Fibroblast of skin of scalp (primary cell): ENCODE results near the gene DNAJB12.
"Not testable (repeated sequence)": the region's sequence is repeated elsewhere in the genome, so short reads cannot be mapped to it uniquely, and the experiment has no call there.

ENCODE experiments used
- DNase-seq: peaks from one replicate; pipeline ENCODE4 v3.0.0-alpha.2; 2013

DNAJB12 gene

DNA sequence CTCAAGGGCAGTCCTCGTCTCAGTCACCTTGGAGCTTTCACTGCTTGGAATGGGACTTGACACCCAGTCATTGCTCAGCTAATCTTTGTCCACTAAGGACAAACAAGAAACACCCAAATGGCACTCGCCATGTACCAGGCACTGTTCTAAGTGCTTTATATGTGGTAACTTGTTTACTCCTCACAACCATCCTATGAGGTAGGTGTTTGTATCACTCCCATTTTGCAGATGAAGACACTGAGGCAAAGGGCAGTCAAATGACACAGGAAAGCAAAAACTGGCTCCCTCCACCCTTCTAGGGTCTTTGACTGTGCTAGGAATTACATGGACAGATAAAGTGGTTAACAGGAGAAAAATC, 24.7 kb downstream of the DNAJB12 start:
- no peak for DNase-seq

DNA sequence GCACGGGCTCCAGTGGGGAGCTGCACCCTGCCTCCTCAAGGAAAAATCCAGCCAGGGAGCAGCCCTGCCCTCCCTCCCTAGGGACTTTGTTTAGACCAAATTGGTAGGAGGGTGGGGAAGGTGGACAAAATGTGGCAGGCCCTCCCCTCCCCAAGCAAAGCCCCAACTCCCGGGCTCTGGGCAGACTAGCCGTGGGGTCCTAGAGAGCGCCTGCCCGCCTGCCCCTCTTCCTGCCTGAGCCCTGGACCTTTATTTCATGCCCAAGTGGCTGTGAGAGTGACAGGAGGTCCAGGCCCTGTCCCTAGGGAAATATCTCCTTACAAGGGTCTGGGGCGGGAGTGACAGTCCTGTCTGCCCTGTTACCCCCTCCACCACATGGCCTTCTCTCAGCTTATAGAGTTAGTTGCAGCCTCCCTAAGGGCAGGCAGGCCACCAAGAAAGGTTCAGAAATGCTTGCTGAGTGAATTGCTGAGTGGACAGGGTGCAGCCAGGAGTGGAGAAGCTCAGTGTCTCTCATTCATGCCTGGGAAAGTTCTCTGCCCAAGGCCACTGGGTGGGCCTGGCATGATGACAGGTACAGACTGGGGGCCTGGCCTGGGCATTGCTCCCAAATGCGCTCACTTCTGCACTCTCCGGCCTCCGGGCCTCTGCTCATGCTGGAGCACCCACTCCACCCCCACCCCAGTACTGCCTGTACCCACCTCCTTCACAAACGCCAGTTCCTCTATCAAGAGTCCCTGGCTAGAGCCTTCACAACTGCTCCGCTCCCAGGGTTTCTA, 25.2 kb downstream of the DNAJB12 start:
- no peak for DNase-seq

- DNase-seq: no peak
These were observed 25.9 kb downstream of the DNAJB12 start for GRCh38 chr10:72328829-72329204.

GRCh38 chr10:72328045-72328828, 26.5 kb downstream of the DNAJB12 start:
- peak; percentile 74 for DNase-seq

- not testable (repeated sequence) for DNase-seq
These were observed 27.8 kb downstream of the DNAJB12 start for GRCh38 chr10:72326665-72327603.

GRCh38 chr10:72325243-72326175, 29.2 kb downstream of the DNAJB12 start:
- peak; percentile 54 for DNase-seq

DNA sequence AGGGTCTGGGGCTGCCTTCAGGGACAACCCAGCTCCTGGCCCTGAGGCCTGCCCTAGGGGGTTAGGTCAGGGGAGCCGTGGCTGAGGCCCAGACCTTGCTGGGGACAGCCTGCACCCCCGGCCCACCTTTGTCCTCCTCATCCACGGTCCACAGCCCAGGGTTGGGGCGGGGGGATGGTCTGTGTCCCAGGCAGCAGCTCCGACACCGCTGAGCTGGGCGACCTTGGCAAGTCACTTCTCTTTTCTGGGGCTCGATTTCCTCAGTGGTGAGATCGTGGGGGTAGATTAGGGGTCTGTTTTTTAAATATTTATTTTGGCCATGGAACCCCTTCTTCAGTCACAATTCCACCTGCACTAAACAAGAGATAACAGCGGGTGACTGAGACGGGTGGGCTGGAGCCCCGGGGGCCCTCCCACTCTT, 30.9 kb downstream of the DNAJB12 start:
- no peak for DNase-seq

- DNase-seq: no peak
These were observed 31.5 kb downstream of the DNAJB12 start for GRCh38 chr10:72323108-72323749.

DNA sequence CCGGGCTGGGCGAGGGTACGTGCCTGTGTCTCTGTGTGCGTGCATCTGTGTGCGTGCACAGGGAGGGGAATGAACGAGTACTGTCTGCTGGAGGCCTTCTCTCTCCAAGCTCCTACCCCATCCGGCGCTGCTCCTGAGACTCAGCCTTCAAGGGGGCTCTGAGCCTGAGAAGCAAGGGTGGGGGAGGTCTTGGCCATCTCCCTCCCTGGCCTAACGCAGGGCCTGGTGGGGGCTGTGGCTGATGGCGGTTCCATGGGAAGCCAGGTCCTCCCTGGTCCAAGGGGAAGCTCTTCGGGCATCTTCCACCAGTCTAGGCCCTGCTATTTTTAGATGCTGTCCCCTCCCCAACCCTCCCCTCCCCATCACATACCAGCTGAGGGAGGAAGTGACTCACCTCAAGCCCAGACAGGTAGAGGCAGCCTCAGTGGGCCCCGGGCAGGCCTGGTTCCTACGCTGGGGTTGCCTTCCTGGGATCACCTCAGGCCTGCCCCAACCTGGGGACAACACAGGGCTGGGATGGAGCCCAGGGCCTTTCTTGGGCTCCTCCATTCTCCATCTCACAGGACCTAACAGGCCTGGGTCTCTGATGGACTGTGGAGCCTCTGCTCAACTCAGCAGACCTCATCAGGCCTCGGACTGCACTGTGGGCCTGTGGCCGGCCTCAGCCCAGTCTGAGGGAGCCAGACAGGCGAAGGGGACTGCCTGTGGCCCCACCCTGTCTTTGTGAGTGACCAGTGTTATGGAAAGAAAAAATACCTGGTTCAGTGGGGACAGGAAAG, 32.2 kb downstream of the DNAJB12 start:
- DNase-seq: no peak

DNA sequence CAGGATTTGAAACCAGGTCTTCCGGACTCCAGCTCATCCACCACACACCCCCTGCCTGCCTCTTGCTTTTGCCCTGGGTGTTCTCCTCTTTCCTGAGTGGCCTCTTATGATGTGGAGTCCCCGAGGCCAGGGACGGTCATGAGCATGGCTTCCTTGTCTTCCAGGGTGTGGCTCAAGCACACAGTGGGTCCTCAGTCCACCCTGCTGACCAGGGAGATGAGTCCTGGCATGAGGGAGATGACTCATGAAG, 32.8 kb downstream of the DNAJB12 start:
- peak; percentile 36 for DNase-seq

GRCh38 chr10:72321248-72322029, 33.3 kb downstream of the DNAJB12 start:
- DNase-seq: no peak

GRCh38 chr10:72320676-72321247, 34.0 kb downstream of the DNAJB12 start:
- DNase-seq: peak; percentile 100

DNA sequence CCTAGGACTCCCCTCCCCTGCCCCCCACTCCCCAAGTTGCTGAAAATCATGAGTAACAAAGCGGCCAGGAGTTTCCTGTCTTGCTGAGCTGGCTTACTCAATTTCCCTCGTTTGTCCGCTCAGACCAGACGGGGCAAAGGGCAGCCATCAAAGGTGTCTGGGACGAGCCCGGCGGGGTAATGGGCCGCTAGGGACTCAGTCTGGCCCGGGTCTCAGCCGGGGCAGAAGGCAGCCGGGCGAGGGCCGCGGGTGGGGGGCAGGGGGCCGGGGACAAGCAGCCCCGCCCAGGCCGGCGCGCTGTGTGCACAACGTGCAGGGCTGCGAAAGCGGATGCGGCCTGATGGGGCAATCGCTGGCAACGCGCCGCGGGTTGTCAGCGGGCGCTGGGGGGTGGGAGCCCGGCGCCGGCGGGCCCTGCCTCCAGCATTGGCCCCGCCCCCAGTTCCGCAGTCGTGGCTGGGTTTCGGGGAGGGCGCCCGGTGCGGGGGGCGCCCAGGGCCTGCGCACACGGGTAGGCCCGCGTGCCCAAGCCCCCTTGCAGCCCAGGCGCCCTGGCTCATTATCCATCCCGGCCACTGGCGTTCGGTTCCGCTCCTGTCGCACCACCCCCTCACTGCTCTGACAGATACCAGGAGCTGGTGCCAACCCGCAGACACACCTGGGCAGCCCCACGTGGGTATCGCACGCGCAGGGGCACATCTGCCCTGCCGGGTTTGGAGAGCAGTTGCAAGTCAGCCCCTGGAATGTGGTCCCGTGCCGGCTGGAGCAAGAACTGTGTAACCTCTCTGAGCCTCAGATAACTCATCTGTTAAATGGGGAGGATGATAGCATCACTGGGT, 35.1 kb downstream of the DNAJB12 start:
- DNase-seq: peak; percentile 97

DNA sequence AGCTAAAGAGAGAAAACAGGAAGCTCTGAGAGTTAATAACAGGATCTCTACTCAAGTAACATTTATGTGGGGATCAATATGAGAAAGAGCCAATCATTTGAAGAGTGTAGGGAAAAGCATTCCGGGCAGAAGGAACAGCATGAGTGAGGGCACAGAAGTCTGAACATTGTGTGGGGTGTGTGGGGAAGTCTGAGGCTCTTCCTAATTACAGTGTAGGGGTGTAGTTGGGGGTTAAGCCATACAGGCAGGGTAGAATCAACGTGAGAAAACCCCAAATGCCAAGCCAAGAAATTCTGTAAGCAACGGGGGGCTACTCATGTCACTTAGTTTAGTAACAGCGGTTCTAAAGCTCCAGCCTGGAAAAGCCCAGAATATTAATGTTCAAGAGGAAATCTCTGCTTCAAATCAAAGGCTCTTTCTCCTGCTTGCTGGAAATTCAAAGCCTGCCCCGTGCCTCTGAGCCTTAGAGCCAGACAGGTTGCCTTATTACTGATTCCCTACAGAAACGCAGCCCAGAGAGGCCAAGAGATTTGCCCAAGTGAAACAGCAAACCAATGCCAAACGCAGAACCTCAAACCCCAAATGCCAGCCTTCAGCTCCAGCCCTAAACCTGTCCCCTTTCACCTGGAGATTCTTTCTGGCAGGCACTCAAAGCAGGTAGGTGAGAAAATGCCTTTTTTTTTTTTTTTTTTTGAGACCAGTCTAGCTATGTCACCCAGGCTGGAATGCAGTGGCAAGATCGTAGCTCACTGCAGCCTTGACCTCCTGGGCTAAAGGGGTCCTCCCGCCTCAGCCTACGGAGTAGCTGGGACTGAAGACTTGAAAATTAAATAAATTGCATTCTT, 36.1 kb downstream of the DNAJB12 start:
- no peak for DNase-seq

DNA sequence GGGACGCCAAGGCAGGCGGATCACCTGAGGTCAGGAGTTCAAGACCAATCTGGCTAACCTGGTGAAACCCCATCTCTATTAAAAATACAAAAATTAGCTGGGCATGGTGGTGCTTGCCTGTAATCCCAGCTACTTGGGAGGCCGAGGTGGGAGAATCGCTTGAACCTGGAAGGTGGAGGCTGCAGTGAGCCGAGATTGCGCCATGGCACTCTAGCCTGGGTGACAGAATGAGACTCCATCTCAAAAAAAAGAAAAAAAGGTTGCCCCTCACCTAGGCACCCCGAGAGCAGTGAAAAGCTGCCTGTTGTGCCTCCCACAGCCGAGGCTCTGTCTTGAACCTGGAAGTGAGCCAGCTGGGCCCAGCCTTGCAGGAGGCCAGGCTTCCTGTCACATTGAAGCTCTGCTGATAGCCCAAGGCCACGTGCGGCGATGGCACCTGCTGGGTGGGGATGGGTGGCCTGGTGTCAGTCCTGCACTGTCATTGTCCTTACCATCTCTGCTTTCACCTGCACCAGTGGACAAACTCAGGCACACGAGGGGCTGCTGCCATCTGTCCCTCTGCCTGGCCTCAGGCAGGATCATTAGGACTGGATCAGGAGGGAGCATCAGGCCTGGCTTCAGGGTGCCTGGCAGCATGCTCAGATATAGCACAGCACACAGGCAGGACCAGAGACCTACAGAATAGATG, 37.8 kb downstream of the DNAJB12 start:
- no peak for DNase-seq

DNA sequence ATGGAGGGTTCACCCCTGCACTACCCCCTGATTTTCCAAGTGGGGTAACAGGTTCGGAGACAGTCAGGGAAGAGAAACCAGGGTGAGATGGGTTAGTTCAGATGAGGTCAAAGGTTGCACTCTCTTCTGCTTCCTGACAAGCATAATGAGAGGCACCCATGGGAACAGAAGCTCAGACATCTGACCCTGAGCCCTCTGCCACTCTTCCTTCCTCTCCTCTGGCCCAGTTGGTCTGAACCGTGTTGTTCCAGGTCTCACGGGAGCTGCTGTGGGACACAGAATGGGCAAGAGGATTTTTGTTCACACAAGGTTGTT, 38.4 kb downstream of the DNAJB12 start:
- no peak for DNase-seq
